OCI-LY7 (cell line): ENCODE results near the gene INPP5J. TPM values are rescaled to one million over a fixed set of nuclear protein-coding genes. Genes with fewer than 3 reads are reported as not detected.

Experiments
- BruUV-seq: library from RNA; stranded (reverse); fragments of 400-500 nt; replicated peaks from 2 replicates; lab custom pipeline; 2021; lab: Mats Ljungman, UMichigan
- CTCF ChIA-PET: fragments of 300-600 bp; sonication (Branson Sonifier 250); formaldehyde crosslinking; loops from one replicate; lab custom pipeline; 2022; ENCODE audit warnings: antibody characterized with exemption; ENCODE audit not compliant: unreplicated experiment; lab: Charles Lee
- POLR2A ChIA-PET: fragments of 300-600 bp; sonication (Branson Sonifier 250); formaldehyde crosslinking; loops from one replicate; lab custom pipeline; 2022; ENCODE audit warnings: antibody characterized with exemption; lab: Charles Lee
- DNase-seq: peaks from one replicate; pipeline ENCODE4 v3.0.0-alpha.2; 2015; ENCODE audit warnings: low spot score
- H2AFZ ChIP-seq: fragments of 200-600 bp; sonication (generic), shearing (Covaris generic); 2 replicates; pipeline ENCODE4 v1.6.1; 2014; ENCODE audit warnings: mild to moderate bottlenecking, antibody characterized with exemption, low read length, moderate library complexity
- H3K27ac ChIP-seq: fragments of 200-600 bp; sonication (generic); 2 replicates; pipeline ENCODE4 v1.5.1; 2014; ENCODE audit warnings: mixed run types, low read depth, mild to moderate bottlenecking, moderate library complexity, low read length, inconsistent platforms; ENCODE audit not compliant: poor library complexity, severe bottlenecking
- H3K36me3 ChIP-seq: fragments of 200-600 bp; sonication (generic); 2 replicates; pipeline ENCODE4 v1.6.1; 2014; ENCODE audit warnings: mild to moderate bottlenecking, antibody characterized with exemption, low read length, moderate library complexity, mixed read lengths; ENCODE audit not compliant: insufficient read depth
- H3K4me1 ChIP-seq: fragments of 200-600 bp; sonication (generic); 2 replicates; pipeline ENCODE4 v1.5.1; 2014; ENCODE audit warnings: mild to moderate bottlenecking, low read length; ENCODE audit not compliant: insufficient read depth, poor library complexity, severe bottlenecking
- H3K4me2 ChIP-seq: fragments of 200-600 bp; sonication (generic); 2 replicates; pipeline ENCODE4 v1.6.1; 2014; ENCODE audit warnings: mild to moderate bottlenecking, low read length
- H3K4me3 ChIP-seq: fragments of 200-600 bp; sonication (generic); 2 replicates; pipeline ENCODE4 v1.5.1; 2014; ENCODE audit warnings: mild to moderate bottlenecking, low read depth, low read length; ENCODE audit not compliant: poor library complexity, severe bottlenecking
- H3K79me2 ChIP-seq: fragments of 200-600 bp; sonication (generic); 2 replicates; pipeline ENCODE4 v1.6.1; 2016; ENCODE audit warnings: low read depth, mild to moderate bottlenecking, low read length, moderate library complexity, mixed read lengths; ENCODE audit not compliant: insufficient read depth
- H3K9me2 ChIP-seq: fragments of 200-600 bp; sonication (generic); 2 replicates; pipeline ENCODE4 v1.6.1; 2016; ENCODE audit warnings: mild to moderate bottlenecking, low read length, mixed read lengths; ENCODE audit not compliant: insufficient read depth
- H3K9me3 ChIP-seq: fragments of 200-600 bp; sonication (generic); 2 replicates; pipeline ENCODE4 v1.6.1; 2014; ENCODE audit warnings: mild to moderate bottlenecking, mixed run types, low read length, mixed read lengths
- H4K20me1 ChIP-seq: fragments of 200-600 bp; sonication (generic); 2 replicates; pipeline ENCODE4 v1.6.1; 2014; ENCODE audit warnings: mild to moderate bottlenecking, antibody characterized with exemption, low read length, moderate library complexity, mixed read lengths; ENCODE audit not compliant: insufficient read depth
- EZH2phosphoT487 ChIP-seq: fragments of 200-600 bp; sonication (generic); IDR thresholded peaks from 2 replicates; pipeline ENCODE4 v1.6.1; 2018; ENCODE audit warnings: low read depth, borderline replicate concordance, mild to moderate bottlenecking, mixed run types, antibody characterized with exemption, low read length, moderate library complexity, mixed read lengths
- intact Hi-C: fragments of 100-400 bp; cut with micrococcal nuclease; formaldehyde crosslinking; loops from one replicate; pipeline ENCODE4 v1.10.0; 2022; ENCODE audit not compliant: unreplicated experiment
- total RNA-seq, 2 experiments: library from RNA; depleted of rRNA in 1 of 2; stranded (reverse); fragments of >200 nt in 1 of 2; shearing (Covaris generic) in 1 of 2; gene quantifications; 2 replicates each; pipeline ENCODE4 v1.2.3, GENCODE V29; 2014 to 2022
- TF ChIP-seq, protein P1 (sequence below): fragments of 200-600 bp; sonication (generic); conservative IDR thresholded peaks from 2 replicates; pipeline ENCODE4 v1.5.1; 2014; ENCODE audit warnings: mild to moderate bottlenecking, antibody characterized with exemption, low read length, moderate library complexity, mixed read lengths

Gene INPP5J
- total RNA-seq, 2 experiments from 2014 or later = 7.5 TPM; not detected in 1

DNA sequence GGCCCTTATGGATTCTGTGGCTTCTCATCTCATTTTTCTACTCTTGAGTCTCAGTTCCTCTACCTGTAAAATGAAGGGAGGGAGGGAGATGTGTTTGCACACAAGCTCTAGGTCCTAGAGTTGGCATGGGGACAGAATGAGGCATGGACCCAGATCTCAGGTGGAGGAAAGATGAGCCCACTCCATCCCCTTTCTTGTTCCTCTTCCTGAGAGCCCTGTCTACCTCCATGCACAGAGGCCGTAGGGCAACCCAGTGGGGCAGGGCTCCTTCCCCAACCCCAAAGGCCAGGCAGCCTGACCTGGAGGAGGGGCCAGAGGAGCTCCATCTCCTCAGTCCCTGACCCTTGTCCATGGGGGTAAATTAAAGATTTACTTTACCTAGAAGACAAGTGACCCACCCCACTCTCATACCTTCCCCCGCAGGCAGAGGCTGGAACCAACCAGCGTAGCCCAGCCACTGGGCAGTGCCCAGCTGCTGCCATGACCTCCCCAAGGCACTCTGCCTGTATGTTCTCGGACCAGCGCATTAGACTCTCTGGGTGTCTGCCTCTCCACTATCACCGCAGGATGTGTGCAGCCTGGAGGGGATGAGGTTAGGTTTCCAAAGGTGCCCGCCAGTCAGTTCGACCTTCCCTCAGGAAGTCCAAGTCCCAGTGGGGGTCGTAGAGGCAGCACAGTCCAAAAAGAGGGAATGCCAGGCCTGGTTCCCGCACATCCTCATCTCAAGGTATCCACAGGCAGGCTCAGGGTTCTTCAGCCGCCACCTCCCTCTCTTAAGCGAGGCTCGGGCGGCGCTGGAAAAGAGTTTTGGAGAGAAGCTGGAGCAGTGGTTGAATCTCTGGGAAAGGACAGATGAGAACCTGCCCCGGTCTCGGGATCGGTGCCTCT is 38.6 kb upstream of the INPP5J start:
- CTCF ChIA-PET = interaction anchor here (0.6 to 1.7 kb wide), 4 partner anchors 19 to 207 kb away, joined by 3 to 6 read pairs (median 4); no protein-coding TSS in a partner anchor
- intact Hi-C loops = loop anchor here (1.0 to 10.0 kb wide), 6 partner anchors 115 to 492 kb away; partner anchors contain the start of genes LIMK2, PES1, SLC35E4 and TUG1
- Histone ChIP-seq H3K4me1 (peaks cover 46% of the 10 kb centered on the region), H3K4me2 (peak overlapping the region; percentile 95), H3K79me2 (no peaks in the 10 kb centered on the region; the same call in 1 of the 2 replicates), H2AFZ (peak overlapping the region; percentile 81), H3K9me3 (no peaks in the 10 kb centered on the region), H3K4me3 (peak overlapping the region; percentile 87), H3K9me2 (no peaks in the 10 kb centered on the region), H3K27ac (peak overlapping the region; percentile 65), H4K20me1 (no peaks in the 10 kb centered on the region), H3K36me3 (no peaks in the 10 kb centered on the region)
- peak; percentile 45 for DNase-seq
- POLR2A ChIA-PET = interaction anchor here (0.8 to 2.8 kb wide), 4 partner anchors 20 to 171 kb away, joined by 3 to 9 read pairs (median 5); partner anchors contain the start of gene SELENOM
- BruUV-seq = TSS peak; percentile 81
- TF ChIP-seq, protein P1, sequence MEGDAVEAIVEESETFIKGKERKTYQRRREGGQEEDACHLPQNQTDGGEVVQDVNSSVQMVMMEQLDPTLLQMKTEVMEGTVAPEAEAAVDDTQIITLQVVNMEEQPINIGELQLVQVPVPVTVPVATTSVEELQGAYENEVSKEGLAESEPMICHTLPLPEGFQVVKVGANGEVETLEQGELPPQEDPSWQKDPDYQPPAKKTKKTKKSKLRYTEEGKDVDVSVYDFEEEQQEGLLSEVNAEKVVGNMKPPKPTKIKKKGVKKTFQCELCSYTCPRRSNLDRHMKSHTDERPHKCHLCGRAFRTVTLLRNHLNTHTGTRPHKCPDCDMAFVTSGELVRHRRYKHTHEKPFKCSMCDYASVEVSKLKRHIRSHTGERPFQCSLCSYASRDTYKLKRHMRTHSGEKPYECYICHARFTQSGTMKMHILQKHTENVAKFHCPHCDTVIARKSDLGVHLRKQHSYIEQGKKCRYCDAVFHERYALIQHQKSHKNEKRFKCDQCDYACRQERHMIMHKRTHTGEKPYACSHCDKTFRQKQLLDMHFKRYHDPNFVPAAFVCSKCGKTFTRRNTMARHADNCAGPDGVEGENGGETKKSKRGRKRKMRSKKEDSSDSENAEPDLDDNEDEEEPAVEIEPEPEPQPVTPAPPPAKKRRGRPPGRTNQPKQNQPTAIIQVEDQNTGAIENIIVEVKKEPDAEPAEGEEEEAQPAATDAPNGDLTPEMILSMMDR = no peak
- TF ChIP-seq EZH2phosphoT487 = no peak

DNA sequence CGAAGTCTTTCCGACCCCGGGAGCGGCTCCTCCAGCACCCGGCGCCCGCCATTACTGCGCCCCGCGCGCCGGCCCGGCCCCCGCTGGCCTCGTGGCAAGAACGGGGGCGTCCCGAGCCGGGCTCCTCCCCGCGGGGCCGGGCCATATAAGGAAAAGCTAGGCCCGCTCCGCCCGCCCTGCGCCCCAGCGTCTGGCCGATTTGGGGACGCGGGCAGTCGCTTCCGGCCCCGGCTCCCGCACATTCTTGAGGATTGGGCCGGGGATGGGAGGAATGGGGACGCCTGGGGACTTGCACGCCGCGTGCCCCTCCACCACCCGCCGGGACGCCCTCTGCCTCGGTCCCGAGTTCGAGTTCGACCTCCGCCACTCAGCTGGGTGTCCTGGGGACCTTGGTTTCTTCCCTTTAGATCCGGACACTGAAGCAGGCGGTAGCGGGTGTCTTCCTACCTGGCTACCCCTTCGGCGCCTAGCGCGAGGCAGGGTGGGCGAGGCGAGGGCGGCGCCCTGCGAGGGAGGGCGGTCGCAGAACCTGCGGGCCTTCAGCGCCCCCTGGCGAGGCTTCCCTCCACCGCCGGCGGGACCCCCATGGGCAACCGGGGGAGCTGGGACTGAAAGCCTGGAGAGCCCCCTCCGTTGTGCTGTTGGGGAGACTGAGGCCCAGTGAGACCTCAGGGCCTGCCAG is 37.8 kb upstream of the INPP5J start:
- Histone ChIP-seq H3K36me3 (no peaks in the 10 kb centered on the region), H2AFZ (peak overlapping the region; percentile 81), H3K9me2 (no peaks in the 10 kb centered on the region), H4K20me1 (no peaks in the 10 kb centered on the region), H3K4me3 (peak overlapping the region; percentile 87), H3K79me2 (no peaks in the 10 kb centered on the region; the same call in 1 of the 2 replicates), H3K9me3 (no peaks in the 10 kb centered on the region), H3K27ac (peak overlapping the region; percentile 65), H3K4me2 (peak overlapping the region; percentile 95), H3K4me1 (peaks cover 50% of the 10 kb centered on the region)
- BruUV-seq = no TSS peak
- ChIA-PET CTCF (interaction anchor here (0.6 to 1.7 kb wide), 4 partner anchors 15 to 206 kb away, joined by 3 to 6 read pairs (median 3); no protein-coding TSS in a partner anchor), POLR2A (interaction anchor here (0.7 to 2.8 kb wide), 4 partner anchors 21 to 171 kb away, joined by 3 to 9 read pairs (median 5); no protein-coding TSS in a partner anchor)
- DNase-seq = peak; percentile 86
- intact Hi-C loops = loop anchor here (1.0 to 10.0 kb wide), 5 partner anchors 116 to 493 kb away; partner anchors contain the start of genes LIMK2, PES1, SLC35E4 and TUG1
- TF ChIP-seq, protein P1 = peak; percentile 89
- TF ChIP-seq EZH2phosphoT487 = no peak
